GM12892 (cell line): ENCODE results near the gene MINDY4.

Source experiments
- POLR2A ChIP-seq: IDR thresholded peaks from 2 replicates; pipeline ENCODE4 v1.6.1; 2011; ENCODE audit warnings: low read depth, low read length, control low read depth
- TAF1 ChIP-seq: IDR thresholded peaks from 2 replicates; pipeline ENCODE4 v1.6.1; 2011; ENCODE audit warnings: low read depth, mild to moderate bottlenecking, control low read depth, low read length, borderline replicate concordance

GRCh38 chr7:30893357-30893756 lies 122.1 kb downstream of the MINDY4 start:
- TF ChIP-seq TAF1 (no peak), POLR2A (no peak)
